ENCODE data around the gene P3H3. TPM values are rescaled to one million over a fixed set of nuclear protein-coding genes. Genes with fewer than 3 reads are reported as not detected.

Gene P3H3
- total and polyA plus RNA-seq, 9 of the 15 experiments (the other 6 are each of a cell fraction or from before 2014, with no cell fraction given) = 0.03 to 15.0 (median 4.8) TPM

DNA sequence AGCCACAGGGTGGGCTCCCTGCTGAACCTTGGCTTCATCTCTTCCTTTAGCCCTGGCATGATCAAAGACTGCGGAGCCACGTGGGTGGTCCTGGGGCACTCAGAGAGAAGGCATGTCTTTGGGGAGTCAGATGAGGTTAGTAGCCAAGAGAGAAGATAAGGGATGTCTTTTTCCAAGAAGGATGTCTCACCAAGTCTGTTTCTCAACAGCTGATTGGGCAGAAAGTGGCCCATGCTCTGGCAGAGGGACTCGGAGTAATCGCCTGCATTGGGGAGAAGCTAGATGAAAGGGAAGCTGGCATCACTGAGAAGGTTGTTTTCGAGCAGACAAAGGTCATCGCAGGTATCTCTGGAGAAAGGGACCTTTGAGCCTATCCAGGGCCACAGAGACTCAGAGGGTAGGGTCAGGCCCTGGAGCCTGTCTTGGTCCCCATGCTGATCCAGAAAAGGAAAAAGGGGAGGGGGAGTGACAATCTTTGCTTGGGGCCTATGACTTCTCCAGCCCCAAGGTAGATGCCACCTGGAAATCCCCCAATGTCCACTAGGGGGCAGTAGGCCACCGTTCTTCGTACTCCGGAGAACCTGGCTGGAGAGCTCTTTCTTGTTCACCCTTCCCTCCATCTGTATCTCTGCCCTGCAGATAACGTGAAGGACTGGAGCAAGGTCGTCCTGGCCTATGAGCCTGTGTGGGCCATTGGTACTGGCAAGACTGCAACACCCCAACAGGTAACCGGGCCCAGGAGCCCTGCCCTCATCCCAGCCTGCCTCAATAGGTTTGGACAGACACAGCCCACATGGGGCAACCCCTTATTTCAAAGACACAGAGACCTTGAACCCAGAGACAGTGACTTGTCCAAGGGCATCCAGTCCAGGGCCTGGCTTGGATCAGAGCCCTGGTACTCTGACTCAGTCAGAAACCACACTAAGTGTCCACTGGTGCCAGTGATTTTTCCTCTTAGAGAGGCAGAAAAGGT, 41.1 kb downstream of the P3H3 start (continued):
- TF ChIP-seq, protein P1, sequence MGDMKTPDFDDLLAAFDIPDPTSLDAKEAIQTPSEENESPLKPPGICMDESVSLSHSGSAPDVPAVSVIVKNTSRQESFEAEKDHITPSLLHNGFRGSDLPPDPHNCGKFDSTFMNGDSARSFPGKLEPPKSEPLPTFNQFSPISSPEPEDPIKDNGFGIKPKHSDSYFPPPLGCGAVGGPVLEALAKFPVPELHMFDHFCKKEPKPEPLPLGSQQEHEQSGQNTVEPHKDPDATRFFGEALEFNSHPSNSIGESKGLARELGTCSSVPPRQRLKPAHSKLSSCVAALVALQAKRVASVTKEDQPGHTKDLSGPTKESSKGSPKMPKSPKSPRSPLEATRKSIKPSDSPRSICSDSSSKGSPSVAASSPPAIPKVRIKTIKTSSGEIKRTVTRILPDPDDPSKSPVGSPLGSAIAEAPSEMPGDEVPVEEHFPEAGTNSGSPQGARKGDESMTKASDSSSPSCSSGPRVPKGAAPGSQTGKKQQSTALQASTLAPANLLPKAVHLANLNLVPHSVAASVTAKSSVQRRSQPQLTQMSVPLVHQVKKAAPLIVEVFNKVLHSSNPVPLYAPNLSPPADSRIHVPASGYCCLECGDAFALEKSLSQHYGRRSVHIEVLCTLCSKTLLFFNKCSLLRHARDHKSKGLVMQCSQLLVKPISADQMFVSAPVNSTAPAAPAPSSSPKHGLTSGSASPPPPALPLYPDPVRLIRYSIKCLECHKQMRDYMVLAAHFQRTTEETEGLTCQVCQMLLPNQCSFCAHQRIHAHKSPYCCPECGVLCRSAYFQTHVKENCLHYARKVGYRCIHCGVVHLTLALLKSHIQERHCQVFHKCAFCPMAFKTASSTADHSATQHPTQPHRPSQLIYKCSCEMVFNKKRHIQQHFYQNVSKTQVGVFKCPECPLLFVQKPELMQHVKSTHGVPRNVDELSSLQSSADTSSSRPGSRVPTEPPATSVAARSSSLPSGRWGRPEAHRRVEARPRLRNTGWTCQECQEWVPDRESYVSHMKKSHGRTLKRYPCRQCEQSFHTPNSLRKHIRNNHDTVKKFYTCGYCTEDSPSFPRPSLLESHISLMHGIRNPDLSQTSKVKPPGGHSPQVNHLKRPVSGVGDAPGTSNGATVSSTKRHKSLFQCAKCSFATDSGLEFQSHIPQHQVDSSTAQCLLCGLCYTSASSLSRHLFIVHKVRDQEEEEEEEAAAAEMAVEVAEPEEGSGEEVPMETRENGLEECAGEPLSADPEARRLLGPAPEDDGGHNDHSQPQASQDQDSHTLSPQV (IDR thresholded peaks at IDR 0.05) = 0 out of 2 replicates have a peak, but pooled peaks have one; percentile 6
- TF ChIP-seq, protein P2, sequence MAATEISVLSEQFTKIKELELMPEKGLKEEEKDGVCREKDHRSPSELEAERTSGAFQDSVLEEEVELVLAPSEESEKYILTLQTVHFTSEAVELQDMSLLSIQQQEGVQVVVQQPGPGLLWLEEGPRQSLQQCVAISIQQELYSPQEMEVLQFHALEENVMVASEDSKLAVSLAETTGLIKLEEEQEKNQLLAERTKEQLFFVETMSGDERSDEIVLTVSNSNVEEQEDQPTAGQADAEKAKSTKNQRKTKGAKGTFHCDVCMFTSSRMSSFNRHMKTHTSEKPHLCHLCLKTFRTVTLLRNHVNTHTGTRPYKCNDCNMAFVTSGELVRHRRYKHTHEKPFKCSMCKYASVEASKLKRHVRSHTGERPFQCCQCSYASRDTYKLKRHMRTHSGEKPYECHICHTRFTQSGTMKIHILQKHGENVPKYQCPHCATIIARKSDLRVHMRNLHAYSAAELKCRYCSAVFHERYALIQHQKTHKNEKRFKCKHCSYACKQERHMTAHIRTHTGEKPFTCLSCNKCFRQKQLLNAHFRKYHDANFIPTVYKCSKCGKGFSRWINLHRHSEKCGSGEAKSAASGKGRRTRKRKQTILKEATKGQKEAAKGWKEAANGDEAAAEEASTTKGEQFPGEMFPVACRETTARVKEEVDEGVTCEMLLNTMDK (IDR thresholded peaks at IDR 0.05; ENCODE audit: borderline replicate concordance, insufficient read depth, low read depth, low read length, poor library complexity, severe bottlenecking) = peak; percentile 78
- TF ChIP-seq SAP30 (IDR thresholded peaks at IDR 0.05; ENCODE audit: borderline replicate concordance, insufficient read depth, low read depth, low read length, poor library complexity, severe bottlenecking) (no peak), NR2F6 (CRISPR knock-in tag; IDR thresholded peaks at IDR 0.05) (no peak), XRCC3 (IDR thresholded peaks at IDR 0.05) (no peak), NR2C2 (CRISPR knock-in tag; IDR thresholded peaks at IDR 0.05) (no peak), NR2C2 (tag; IDR thresholded peaks at IDR 0.05) (no peak), STAG1 (CRISPR knock-in tag; IDR thresholded peaks at IDR 0.05; ENCODE audit: borderline replicate concordance) (peak; percentile 15; the same call in 1 of the 2 replicates)
- TF ChIP-seq, protein P3, sequence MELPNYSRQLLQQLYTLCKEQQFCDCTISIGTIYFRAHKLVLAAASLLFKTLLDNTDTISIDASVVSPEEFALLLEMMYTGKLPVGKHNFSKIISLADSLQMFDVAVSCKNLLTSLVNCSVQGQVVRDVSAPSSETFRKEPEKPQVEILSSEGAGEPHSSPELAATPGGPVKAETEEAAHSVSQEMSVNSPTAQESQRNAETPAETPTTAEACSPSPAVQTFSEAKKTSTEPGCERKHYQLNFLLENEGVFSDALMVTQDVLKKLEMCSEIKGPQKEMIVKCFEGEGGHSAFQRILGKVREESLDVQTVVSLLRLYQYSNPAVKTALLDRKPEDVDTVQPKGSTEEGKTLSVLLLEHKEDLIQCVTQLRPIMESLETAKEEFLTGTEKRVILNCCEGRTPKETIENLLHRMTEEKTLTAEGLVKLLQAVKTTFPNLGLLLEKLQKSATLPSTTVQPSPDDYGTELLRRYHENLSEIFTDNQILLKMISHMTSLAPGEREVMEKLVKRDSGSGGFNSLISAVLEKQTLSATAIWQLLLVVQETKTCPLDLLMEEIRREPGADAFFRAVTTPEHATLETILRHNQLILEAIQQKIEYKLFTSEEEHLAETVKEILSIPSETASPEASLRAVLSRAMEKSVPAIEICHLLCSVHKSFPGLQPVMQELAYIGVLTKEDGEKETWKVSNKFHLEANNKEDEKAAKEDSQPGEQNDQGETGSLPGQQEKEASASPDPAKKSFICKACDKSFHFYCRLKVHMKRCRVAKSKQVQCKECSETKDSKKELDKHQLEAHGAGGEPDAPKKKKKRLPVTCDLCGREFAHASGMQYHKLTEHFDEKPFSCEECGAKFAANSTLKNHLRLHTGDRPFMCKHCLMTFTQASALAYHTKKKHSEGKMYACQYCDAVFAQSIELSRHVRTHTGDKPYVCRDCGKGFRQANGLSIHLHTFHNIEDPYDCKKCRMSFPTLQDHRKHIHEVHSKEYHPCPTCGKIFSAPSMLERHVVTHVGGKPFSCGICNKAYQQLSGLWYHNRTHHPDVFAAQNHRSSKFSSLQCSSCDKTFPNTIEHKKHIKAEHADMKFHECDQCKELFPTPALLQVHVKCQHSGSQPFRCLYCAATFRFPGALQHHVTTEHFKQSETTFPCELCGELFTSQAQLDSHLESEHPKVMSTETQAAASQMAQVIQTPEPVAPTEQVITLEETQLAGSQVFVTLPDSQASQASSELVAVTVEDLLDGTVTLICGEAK (IDR thresholded peaks at IDR 0.05) = no peak
- TF ChIP-seq, protein P3 (CRISPR knock-in tag; IDR thresholded peaks at IDR 0.05) = no peak

Data from K562 (cell line).